ENCODE data around the gene ARHGAP42. TPM values are rescaled to one million over a fixed set of nuclear protein-coding genes. Genes with fewer than 3 reads are reported as not detected.

ARHGAP42 gene
- total and polyA plus RNA-seq, 2 of the 13 experiments (the other 11 are each of a cell fraction or from before 2014, with no cell fraction given): 2.5 to 4.3 TPM

- WGBS (ENCODE audit: low lambda C conversion rate): 0% methylated on average over 1 of the region's 1 CpG
- FAIRE-seq: no peak
- ChIA-PET CTCF (ENCODE audit: low intra/inter-chr PET ratio, low total read pairs) (no interaction called here), POLR2A (no interaction called here)
- no TSS peak for BruUV-seq (replicated peaks)
- H3K9me3 ChIP-seq (ENCODE audit: low read length): no peaks in the 10 kb centered on the region
- H4K20me1 ChIP-seq (ENCODE audit: insufficient read depth, low read length): no peaks in the 10 kb centered on the region
- no peak for DNase-seq (ENCODE audit: low spot score)
- intact Hi-C loops (cut with micrococcal nuclease; ENCODE audit: unreplicated experiment) (no loop called here), in situ Hi-C loops (cut with HindIII; ENCODE audit: extremely low pct_ligation_motif_present, low pct_unique_long_range_greater_than_20kb) (no loop called here)
- no peak for ATAC-seq
- no peaks in the 10 kb centered on the region for H3K36me3 ChIP-seq (replicated peaks in 1 of 2; ENCODE audit: control insufficient read depth in 1 of 2, insufficient read depth in 2 of 2, low read length in 2 of 2)
- H3K27ac ChIP-seq (ENCODE audit: extremely low read length, insufficient read depth, low read length): no peak overlapping the region
- peaks cover 8% of the 10 kb centered on the region; the same call in 1 of the 2 replicates for H3K4me1 ChIP-seq (ENCODE audit: insufficient read depth, low read length)
- H2AFZ ChIP-seq (ENCODE audit: low read length): no peak overlapping the region
- no peaks in the 10 kb centered on the region for H3K79me2 ChIP-seq (ENCODE audit: insufficient read depth, low read length)
- no peak overlapping the region for H3K4me3 ChIP-seq (replicated peaks in 1 of 3; ENCODE audit: insufficient read depth in 1 of 3, low read depth in 2 of 3, low read length in 3 of 3)
- no peak overlapping the region for H3K9ac ChIP-seq (ENCODE audit: insufficient read depth, low read depth, low read length)
- TF ChIP-seq ZNF362 (CRISPR knock-in tag; IDR thresholded peaks at IDR 0.05; ENCODE audit: borderline replicate concordance): no peak
- no peak for TF ChIP-seq HOXA5 (CRISPR knock-in tag; IDR thresholded peaks at IDR 0.05)
- no peak for TF ChIP-seq ZNF512 (CRISPR knock-in tag; IDR thresholded peaks at IDR 0.05)
- no peak for TF ChIP-seq HNRNPK (IDR thresholded peaks at IDR 0.05; ENCODE audit: low read depth, low read length, poor library complexity, severe bottlenecking)
- no peak for TF ChIP-seq ZBTB49 (CRISPR knock-in tag; IDR thresholded peaks at IDR 0.05; ENCODE audit: borderline replicate concordance)
- TF ChIP-seq ZNF776 (CRISPR knock-in tag; IDR thresholded peaks at IDR 0.05): no peak
- H3K4me2 ChIP-seq (ENCODE audit: low read depth, low read length): peak overlapping the region; percentile 36; the same call in 1 of the 2 replicates
- no peaks in the 10 kb centered on the region for H3K27me3 ChIP-seq (ENCODE audit: control insufficient read depth in 1 of 2, insufficient read depth in 2 of 2, low read length in 2 of 2)
Observed at GRCh38 chr11:100638648-100639047, 48.4 kb upstream of the ARHGAP42 start.

Measured in HepG2 (cell line).